HepG2 (cell line): Measurements from ENCODE around the gene ADGRD1. TPM values are rescaled to one million over a fixed set of nuclear protein-coding genes. Genes with fewer than 3 reads are reported as not detected.

Experiments
- ATAC-seq: fragments of 200-7000 bp; cut with Tn5 transposase; 3 replicates; pipeline ENCODE4 v1.9.1; 2020; ENCODE audit warnings: mild to moderate bottlenecking, moderate library complexity
- BruUV-seq: library from RNA; stranded (reverse); fragments of 400-500 nt; replicated peaks from 2 replicates; lab custom pipeline; 2021; lab: Mats Ljungman, UMichigan
- CTCF ChIA-PET: fragments of 300-600 bp; formaldehyde crosslinking; extraction: SDS; loops from one replicate; lab custom pipeline; 2021; ENCODE audit warnings: low total read pairs, inconsistent platforms, low intra/inter-chr PET ratio; lab: Yijun Ruan, JAX
- POLR2A ChIA-PET: fragments of 350-600 bp; sonication (Branson Sonifier 250); formaldehyde crosslinking; loops from one replicate; lab custom pipeline; 2020; ENCODE audit warnings: antibody characterized with exemption, inconsistent platforms; lab: Yijun Ruan, JAX
- DNase-seq: peaks from one replicate; pipeline ENCODE4 v3.0.0-alpha.2; 2015; ENCODE audit warnings: low spot score
- FAIRE-seq: peaks from 3 replicates; lab custom pipeline; 2011; peaks lifted over from hg19 to GRCh38; lab: Jason Lieb, UNC
- H2AFZ ChIP-seq: one replicate; pipeline ENCODE4 v1.6.1; 2011; ENCODE audit warnings: low read length, inconsistent platforms
- H3K27ac ChIP-seq: fragments of 300-600 bp; 3 replicates; pipeline ENCODE4 v1.8.0; 2011; ENCODE audit warnings: mixed run types, mild to moderate bottlenecking, mixed read lengths, low read length, inconsistent platforms; ENCODE audit not compliant: insufficient read depth; ENCODE audit errors: extremely low read length
- H3K27me3 ChIP-seq, 2 experiments: fragments of 200-600 bp in 1 of 2; 2 replicates in 1 of 2; 3 replicates in 1 of 2; pipeline versions ENCODE4 v1.6.0 to v1.8.0; 2011; ENCODE audit warnings: low read length in 2 of 2, mild to moderate bottlenecking in 2 of 2, moderate library complexity in 2 of 2, inconsistent platforms in 1 of 2; ENCODE audit not compliant: insufficient read depth in 2 of 2, control insufficient read depth in 1 of 2
- H3K36me3 ChIP-seq, 2 experiments: fragments of 200-600 bp in 1 of 2; replicated peaks in 1 of 2; 2 replicates in 1 of 2; 3 replicates in 1 of 2; pipeline versions ENCODE4 v1.5.1 to v1.8.0; 2011; ENCODE audit warnings: low read length in 2 of 2, inconsistent platforms in 1 of 2; ENCODE audit not compliant: insufficient read depth in 2 of 2, control insufficient read depth in 1 of 2
- H3K4me1 ChIP-seq: 2 replicates; pipeline ENCODE4 v1.5.1; 2012; ENCODE audit warnings: low read length, inconsistent platforms; ENCODE audit not compliant: insufficient read depth
- H3K4me2 ChIP-seq: 2 replicates; pipeline ENCODE4 v1.6.0; 2011; ENCODE audit warnings: low read depth, low read length, inconsistent platforms
- H3K4me3 ChIP-seq, 3 experiments: fragments of 200-600 bp in 1 of 3; sonication (generic), shearing (Covaris generic) in 1 of 3; replicated peaks in 1 of 3; 2 replicates each; pipeline ENCODE4 v1.5.1; 2011 to 2016; ENCODE audit warnings: low read length in 3 of 3, inconsistent platforms in 2 of 3, low read depth in 2 of 3, mild to moderate bottlenecking in 2 of 3, control low read depth in 1 of 3, mixed read lengths in 1 of 3; ENCODE audit not compliant: insufficient read depth in 1 of 3
- H3K79me2 ChIP-seq: one replicate; pipeline ENCODE4 v1.6.1; 2011; ENCODE audit warnings: low read length, inconsistent platforms; ENCODE audit not compliant: insufficient read depth
- H3K9ac ChIP-seq: 2 replicates; pipeline ENCODE4 v1.6.0; 2011; ENCODE audit warnings: mild to moderate bottlenecking, low read depth, low read length, inconsistent platforms; ENCODE audit not compliant: insufficient read depth
- H3K9me3 ChIP-seq: 2 replicates; pipeline ENCODE4 v1.5.1; 2012; ENCODE audit warnings: mild to moderate bottlenecking, low read length
- H4K20me1 ChIP-seq: 2 replicates; pipeline ENCODE4 v1.6.0; 2011; ENCODE audit warnings: inconsistent platforms, mild to moderate bottlenecking, low read length, moderate library complexity; ENCODE audit not compliant: insufficient read depth
- CHD2 ChIP-seq: IDR thresholded peaks from 2 replicates; pipeline ENCODE4 v1.6.1; 2011; ENCODE audit warnings: low read depth, low read length, improper control_type of control experiment
- RBM22 ChIP-seq: fragments of 200-400 bp; formaldehyde crosslinking; optimal IDR thresholded peaks from 2 replicates; pipeline ENCODE3; 2017; ENCODE audit warnings: mild to moderate bottlenecking, low read length, moderate library complexity
- WGBS: methylation state at CpG from one replicate; pipeline ENCODE4 v1.1.6; 2017; ENCODE audit warnings: low lambda C conversion rate; 5-methylcytosine and 5-hydroxymethylcytosine counted together
- in situ Hi-C: cut with HindIII; loops from 2 replicates; pipeline ENCODE4 v1.10.0; 2017; ENCODE audit warnings: low pct_unique_long_range_greater_than_20kb; ENCODE audit not compliant: extremely low pct_ligation_motif_present
- intact Hi-C: fragments of 100-400 bp; cut with micrococcal nuclease; formaldehyde crosslinking; loops from one replicate; pipeline ENCODE4 v1.10.0; 2022; ENCODE audit not compliant: unreplicated experiment
- polyA plus RNA-seq, 8 experiments: library from polyadenylated mRNA; depleted of rRNA in 3 of 8; stranded (reverse) in 7 of 8; unstranded in 1 of 8; fragments of >200 nt; fragmentation: Illumina TruSeq in 4 of 8; extraction: Trizol in 4 of 8; gene quantifications; 2 replicates each; pipeline versions ENCODE4 v1.2.1 to v1.2.3, GENCODE V29; 2011 to 2016; ENCODE audit warnings: low read depth in 4 of 8, missing spikeins in 1 of 8, mixed read lengths in 1 of 8; ENCODE audit not compliant: insufficient read depth in 1 of 8
- total RNA-seq, 5 experiments: library from RNA; depleted of rRNA; stranded (reverse); fragments of >200 nt; fragmentation: Illumina TruSeq; extraction: Trizol; gene quantifications; 2 replicates each; pipeline ENCODE4 v1.2.3, GENCODE V29; 2016; ENCODE audit warnings: low read depth in 1 of 5
- TF ChIP-seq, protein P1 (sequence below): sonication (generic); formaldehyde crosslinking; IDR thresholded peaks from 2 replicates; pipeline ENCODE4 v1.5.0; 2020; ENCODE audit warnings: mild to moderate bottlenecking, missing genetic modification reagents, borderline replicate concordance

ADGRD1 gene
- total and polyA plus RNA-seq, 2 of the 13 experiments (the other 11 are each of a cell fraction or from before 2014, with no cell fraction given), result 0.46 to 12.4 TPM

DNA sequence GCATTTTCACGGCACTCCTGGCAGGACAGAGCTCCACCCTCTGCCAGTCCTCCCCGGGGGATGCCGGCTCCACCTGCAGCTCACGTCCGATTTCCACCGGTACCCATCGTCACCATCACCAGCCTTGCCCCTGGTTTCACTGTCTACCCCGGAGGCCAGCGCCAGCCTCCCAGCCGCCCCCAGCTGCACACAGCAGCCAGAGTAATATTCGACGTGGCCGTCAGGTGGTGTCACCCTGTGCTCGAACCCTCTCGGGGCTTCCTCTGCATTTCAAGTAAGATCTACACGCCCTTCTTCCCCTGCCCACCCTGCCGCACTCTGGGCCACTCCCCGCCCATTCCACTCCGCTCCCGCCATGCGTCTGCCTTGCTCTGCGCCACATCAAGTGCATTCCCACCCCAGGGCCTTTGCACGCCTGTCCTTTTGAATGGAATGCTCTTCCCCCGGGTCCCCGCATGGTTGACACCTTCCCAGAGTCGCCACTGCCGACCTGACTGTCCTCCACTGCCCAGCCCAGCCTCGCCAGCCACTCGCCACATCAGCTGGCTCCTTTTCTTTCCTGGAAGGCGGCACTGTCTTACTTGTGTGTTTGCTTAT is 80.3 kb downstream of the ADGRD1 start:
- WGBS, result 91% methylated on average over 30 of the region's 30 CpGs
- in situ Hi-C loops (no loop called here), intact Hi-C loops (no loop called here)
- Histone ChIP-seq H3K36me3 (no peaks in the 10 kb centered on the region), H3K9ac (no peak overlapping the region), H3K27me3 (no peaks in the 10 kb centered on the region), H3K4me2 (no peak overlapping the region), H3K27ac (no peak overlapping the region), H3K4me3 (no peak overlapping the region)
- ChIA-PET POLR2A (no interaction called here), CTCF (no interaction called here)
- FAIRE-seq, result no peak
- no peak for TF ChIP-seq RBM22
- TF ChIP-seq, protein P1, sequence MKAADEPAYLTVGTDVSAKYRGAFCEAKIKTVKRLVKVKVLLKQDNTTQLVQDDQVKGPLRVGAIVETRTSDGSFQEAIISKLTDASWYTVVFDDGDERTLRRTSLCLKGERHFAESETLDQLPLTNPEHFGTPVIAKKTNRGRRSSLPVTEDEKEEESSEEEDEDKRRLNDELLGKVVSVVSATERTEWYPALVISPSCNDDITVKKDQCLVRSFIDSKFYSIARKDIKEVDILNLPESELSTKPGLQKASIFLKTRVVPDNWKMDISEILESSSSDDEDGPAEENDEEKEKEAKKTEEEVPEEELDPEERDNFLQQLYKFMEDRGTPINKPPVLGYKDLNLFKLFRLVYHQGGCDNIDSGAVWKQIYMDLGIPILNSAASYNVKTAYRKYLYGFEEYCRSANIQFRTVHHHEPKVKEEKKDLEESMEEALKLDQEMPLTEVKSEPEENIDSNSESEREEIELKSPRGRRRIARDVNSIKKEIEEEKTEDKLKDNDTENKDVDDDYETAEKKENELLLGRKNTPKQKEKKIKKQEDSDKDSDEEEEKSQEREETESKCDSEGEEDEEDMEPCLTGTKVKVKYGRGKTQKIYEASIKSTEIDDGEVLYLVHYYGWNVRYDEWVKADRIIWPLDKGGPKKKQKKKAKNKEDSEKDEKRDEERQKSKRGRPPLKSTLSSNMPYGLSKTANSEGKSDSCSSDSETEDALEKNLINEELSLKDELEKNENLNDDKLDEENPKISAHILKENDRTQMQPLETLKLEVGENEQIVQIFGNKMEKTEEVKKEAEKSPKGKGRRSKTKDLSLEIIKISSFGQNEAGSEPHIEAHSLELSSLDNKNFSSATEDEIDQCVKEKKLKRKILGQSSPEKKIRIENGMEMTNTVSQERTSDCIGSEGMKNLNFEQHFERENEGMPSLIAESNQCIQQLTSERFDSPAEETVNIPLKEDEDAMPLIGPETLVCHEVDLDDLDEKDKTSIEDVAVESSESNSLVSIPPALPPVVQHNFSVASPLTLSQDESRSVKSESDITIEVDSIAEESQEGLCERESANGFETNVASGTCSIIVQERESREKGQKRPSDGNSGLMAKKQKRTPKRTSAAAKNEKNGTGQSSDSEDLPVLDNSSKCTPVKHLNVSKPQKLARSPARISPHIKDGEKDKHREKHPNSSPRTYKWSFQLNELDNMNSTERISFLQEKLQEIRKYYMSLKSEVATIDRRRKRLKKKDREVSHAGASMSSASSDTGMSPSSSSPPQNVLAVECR (CRISPR knock-in tag), result no peak
- TF ChIP-seq CHD2, result no peak
- TF ChIP-seq, all 625 proteins: peak for 0
- no peak for ATAC-seq
- no peak for DNase-seq
- no peaks in the 10 kb centered on the region for H4K20me1 ChIP-seq
- no peaks in the 10 kb centered on the region for H3K79me2 ChIP-seq
- no TSS peak for BruUV-seq
- H3K9me3 ChIP-seq, result no peaks in the 10 kb centered on the region
- no peak overlapping the region for H2AFZ ChIP-seq
- peaks cover 1% of the 10 kb centered on the region; the same call in 1 of the 2 replicates for H3K4me1 ChIP-seq
